ENCODE results near the gene L3MBTL3.
"Not testable (repeated sequence)": the region's sequence is repeated elsewhere in the genome, so short reads cannot be mapped to it uniquely, and the experiment has no call there.

Gene L3MBTL3

DNA sequence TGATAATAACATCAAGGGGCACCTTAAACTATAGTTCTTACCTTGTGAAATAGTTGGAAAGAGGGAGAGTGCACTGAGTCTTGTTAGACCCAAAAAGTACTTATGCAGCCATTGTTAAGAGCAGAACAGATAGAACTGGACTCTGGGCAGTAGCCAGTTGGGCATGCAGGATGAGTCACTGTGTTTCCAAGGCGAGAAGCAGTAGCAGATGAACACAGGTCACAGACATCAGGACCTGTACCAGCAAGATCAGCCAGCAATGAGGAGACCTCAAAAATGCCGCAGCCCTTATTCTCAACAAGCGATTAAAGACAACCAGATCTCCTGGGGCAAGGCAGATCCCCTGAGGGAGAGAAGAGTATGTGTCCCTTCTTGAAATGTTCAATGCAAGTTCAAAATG lies 125.3 kb downstream of the L3MBTL3 start:
- no peak overlapping the region for H3K4me3 ChIP-seq (ENCODE audit: low read depth, low read length)
- TF ChIP-seq, protein P1, sequence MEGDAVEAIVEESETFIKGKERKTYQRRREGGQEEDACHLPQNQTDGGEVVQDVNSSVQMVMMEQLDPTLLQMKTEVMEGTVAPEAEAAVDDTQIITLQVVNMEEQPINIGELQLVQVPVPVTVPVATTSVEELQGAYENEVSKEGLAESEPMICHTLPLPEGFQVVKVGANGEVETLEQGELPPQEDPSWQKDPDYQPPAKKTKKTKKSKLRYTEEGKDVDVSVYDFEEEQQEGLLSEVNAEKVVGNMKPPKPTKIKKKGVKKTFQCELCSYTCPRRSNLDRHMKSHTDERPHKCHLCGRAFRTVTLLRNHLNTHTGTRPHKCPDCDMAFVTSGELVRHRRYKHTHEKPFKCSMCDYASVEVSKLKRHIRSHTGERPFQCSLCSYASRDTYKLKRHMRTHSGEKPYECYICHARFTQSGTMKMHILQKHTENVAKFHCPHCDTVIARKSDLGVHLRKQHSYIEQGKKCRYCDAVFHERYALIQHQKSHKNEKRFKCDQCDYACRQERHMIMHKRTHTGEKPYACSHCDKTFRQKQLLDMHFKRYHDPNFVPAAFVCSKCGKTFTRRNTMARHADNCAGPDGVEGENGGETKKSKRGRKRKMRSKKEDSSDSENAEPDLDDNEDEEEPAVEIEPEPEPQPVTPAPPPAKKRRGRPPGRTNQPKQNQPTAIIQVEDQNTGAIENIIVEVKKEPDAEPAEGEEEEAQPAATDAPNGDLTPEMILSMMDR (IDR thresholded peaks at IDR 0.05; ENCODE audit: borderline replicate concordance, insufficient read depth, low read depth, low read length): no peak

DNA sequence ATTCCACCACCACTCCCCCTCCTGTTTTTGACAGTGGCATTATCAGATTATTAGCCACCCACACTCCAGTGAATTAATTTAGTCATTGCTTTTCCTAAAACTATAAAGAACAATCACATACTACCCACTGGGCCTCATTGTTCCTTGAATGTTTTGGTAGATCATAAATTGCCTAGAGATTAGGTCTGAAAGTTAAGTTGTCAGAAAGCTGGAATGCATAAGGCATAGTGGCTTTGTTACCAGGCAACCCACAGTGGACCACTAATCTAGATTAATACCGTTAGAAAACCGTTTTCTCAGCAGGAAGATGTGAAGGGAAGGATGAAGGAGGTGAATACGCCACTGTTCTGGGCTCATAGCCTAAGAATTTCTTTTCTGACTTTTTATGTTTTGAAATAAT lies 128.7 kb downstream of the L3MBTL3 start:
- TF ChIP-seq, protein P1 (IDR thresholded peaks at IDR 0.05; ENCODE audit: borderline replicate concordance, insufficient read depth, low read depth, low read length): no peak
- no peak overlapping the region for H3K4me3 ChIP-seq (ENCODE audit: low read depth, low read length)

DNA sequence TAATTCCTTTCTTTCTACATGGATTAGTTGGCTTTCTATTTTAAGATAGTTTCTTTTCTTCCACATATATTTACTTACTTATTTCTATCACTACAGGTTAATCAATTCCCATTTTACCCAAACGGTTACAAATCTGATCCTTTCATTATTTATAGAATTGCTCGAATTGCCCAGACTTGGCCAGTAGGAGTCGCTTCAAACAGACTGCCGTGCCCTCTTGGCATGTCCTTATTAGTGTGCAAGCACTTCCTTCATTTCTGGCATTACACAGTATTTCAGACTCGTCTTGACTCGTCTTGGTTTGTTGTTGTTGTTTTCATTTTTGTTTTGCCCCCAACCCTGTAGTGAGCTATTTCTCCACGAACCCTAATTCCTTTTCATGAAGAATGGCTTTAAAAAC lies 129.8 kb downstream of the L3MBTL3 start:
- TF ChIP-seq, protein P1 (IDR thresholded peaks at IDR 0.05; ENCODE audit: borderline replicate concordance, insufficient read depth, low read depth, low read length): no peak
- H3K4me3 ChIP-seq (ENCODE audit: low read depth, low read length): no peak overlapping the region

DNA sequence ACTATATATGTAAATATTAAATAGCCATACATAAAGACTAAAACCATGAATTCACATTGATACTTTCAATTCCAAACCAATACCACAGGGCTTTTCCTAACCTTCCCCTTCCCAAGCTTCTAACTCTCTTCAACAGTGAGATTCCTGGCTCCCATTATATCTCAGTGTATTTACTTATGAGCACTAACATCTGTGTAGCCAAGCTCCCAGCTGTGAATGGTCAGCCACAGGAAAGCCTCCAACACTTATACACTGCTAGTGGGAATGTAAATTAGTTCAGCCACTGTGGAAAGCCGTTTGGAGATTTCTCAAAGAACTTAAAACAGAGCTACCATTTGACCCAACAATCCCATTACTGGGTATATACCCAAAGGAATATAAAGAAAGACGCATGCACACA lies 130.6 kb downstream of the L3MBTL3 start:
- not testable (repeated sequence) for H3K4me3 ChIP-seq (ENCODE audit: low read depth, low read length)

DNA sequence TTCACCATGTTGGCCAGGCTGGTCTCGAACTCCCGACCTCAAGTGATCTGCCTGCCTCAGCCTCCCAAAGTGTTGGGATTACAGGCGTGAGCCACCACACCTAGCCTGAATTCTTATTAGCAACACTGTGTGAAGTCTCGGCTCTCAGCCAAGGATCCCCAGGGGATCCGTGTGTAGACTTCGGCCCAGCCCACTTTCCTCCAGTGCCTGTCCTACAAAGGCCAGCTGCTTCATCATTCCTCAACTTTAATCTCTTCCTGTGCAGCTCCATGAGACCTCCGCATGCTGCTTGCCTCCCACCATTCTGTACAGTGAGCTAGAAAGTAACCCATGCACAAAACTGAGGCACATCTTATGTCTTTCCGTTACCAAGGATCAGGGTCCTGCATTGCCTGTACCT lies 132.5 kb downstream of the L3MBTL3 start:
- no peak overlapping the region for H3K4me3 ChIP-seq (ENCODE audit: low read depth, low read length)
- TF ChIP-seq, protein P1 (IDR thresholded peaks at IDR 0.05; ENCODE audit: borderline replicate concordance, insufficient read depth, low read depth, low read length): no peak

DNA sequence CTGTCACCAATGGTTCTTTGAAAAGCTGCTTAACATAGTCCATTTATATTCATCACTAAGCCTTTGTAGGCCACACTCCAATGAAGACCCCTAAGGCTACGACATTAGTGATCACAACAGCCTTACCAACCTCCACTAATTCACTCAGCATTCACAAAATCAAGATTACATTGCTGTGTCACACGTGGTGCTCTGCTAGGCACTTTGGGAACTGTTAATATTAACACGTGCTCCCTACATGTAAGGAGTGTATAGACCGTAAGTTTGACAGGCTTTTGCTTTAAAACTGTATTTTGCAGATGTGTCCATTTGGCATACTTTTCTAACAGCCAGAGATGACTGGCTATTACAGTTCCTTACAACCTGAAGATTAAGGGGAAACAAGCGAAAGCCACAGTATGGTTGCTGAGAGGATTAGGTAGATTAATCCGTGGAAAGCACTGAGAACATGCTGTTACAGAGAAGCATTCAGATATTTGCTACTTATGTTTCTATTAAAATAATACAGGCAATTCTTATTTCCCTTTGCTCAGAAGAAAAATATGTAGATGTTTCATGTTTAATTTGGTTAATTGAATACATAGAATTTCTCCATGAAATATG lies 134.6 kb downstream of the L3MBTL3 start:
- H3K4me3 ChIP-seq (ENCODE audit: low read depth, low read length): no peak overlapping the region
- TF ChIP-seq, protein P1 (IDR thresholded peaks at IDR 0.05; ENCODE audit: borderline replicate concordance, insufficient read depth, low read depth, low read length): no peak

DNA sequence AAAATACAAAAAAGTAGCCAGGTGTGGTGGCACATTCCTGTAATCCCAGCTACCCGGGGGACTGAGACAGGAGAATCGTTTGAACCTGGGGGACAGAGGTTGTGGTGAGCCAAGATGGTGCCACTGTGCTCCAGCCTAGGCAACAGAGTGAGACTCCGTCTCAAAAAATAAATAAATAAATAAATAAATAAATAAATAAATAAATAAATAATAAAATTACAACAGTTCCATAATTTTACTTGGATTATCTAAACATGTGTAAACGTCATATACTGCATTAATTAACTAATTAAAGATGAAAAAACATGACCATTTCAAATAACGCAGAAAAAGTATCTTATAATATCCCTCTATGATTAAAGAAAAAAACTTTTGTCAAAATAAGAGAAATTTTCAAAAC lies 138.5 kb downstream of the L3MBTL3 start:
- TF ChIP-seq, protein P1 (IDR thresholded peaks at IDR 0.05; ENCODE audit: borderline replicate concordance, insufficient read depth, low read depth, low read length): no peak
- no peak overlapping the region for H3K4me3 ChIP-seq (ENCODE audit: low read depth, low read length)

DNA sequence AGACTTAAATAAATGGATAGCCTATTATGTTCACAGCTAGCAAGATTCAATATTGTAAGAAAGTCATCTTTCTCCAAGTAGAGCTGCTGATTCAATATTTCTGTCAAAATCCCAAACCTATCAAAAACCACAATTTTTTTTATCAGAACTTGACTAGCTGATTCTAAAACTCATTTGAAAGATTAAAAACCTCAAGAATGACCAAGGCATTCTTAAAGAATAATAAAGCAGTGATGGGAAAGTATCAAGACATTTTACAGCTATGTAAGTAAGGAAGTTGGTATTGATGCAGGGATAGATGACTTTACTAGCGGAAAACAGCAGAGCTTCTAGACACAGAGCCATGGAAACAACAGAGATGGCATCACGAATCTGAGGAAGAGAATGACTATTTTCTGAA lies 139.7 kb downstream of the L3MBTL3 start:
- H3K4me3 ChIP-seq (ENCODE audit: low read depth, low read length): no peak overlapping the region
- TF ChIP-seq, protein P1 (IDR thresholded peaks at IDR 0.05; ENCODE audit: borderline replicate concordance, insufficient read depth, low read depth, low read length): no peak
